ENCODE measurements around the gene MRPL40.

The MRPL40 gene

DNA sequence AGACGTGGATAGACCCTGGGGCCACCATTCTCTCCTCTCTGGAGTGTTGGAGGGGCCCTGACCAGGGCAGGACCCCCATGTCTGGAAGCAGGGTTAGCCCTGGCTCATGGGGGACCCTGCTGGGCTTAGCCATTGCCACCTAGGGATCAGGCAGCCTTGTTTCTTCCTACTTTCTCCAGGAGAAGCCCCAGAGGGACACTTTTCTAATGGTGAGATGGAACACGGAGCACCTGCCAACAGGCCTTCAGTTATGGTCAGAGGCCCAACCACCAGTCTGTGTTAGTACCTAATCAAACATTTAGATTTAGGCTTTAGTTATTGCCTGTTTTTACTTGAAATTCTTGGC is 17.1 kb downstream of the MRPL40 start:
- Histone ChIP-seq H3K4me3 (replicated peaks; ENCODE audit: insufficient read depth, low read length) (no peak overlapping the region), H3K27ac (replicated peaks) (no peak overlapping the region), H3K27me3 (ENCODE audit: insufficient read depth, poor library complexity, severe bottlenecking) (no peaks in the 10 kb centered on the region)
- TF ChIP-seq POLR2AphosphoS5 (IDR thresholded peaks at IDR 0.05; ENCODE audit: low read depth), result no peak
- no peak for DNase-seq (ENCODE audit: low read depth in 1 of 2, low spot score in 1 of 2)

DNA sequence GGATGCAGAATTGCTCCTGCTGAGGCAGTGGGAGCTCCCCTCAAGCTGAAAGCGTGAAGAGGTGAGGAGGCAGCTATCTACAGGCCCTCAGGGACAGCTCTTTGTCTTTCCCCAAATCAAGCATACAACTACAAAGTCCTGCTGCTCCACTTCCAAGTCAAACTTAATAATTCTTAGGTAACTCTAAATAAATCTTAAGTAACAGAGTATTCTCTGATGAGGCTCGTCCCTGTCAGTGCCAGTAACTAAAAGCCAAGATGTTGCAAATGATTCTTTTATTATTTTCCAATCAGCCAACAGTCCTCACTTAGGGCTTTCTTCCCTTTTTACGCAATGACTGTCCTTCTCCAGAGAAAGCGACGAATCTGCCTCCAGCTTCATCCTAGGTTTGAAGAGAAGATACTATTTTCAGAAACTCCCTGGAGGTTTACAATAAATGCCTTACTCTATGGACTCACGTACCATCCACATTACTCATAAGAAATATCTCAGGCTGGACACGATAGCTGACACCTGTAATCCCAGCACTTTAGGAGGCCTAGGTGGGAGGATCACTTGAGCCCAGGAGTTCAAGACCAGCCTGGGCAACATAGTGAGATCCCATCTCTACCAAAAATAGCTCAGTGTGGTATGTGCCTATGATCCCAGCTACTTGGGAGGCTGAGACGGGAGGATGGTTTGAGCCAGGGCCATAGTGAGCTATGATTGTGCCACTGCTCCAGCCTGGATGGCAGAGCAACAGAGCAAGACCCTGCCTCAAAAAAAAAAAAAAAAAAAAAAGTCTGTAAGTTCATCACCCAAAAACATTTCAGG is 18.2 kb downstream of the MRPL40 start:
- Histone ChIP-seq H3K27ac (replicated peaks) (no peak overlapping the region), H3K27me3 (ENCODE audit: insufficient read depth, poor library complexity, severe bottlenecking) (no peaks in the 10 kb centered on the region), H3K4me3 (replicated peaks; ENCODE audit: insufficient read depth, low read length) (no peak overlapping the region)
- no peak for DNase-seq (ENCODE audit: low read depth in 1 of 2, low spot score in 1 of 2)
- TF ChIP-seq SPI1 (IDR thresholded peaks at IDR 0.05; ENCODE audit: borderline replicate concordance, low read depth) (no peak), POLR2AphosphoS5 (IDR thresholded peaks at IDR 0.05; ENCODE audit: low read depth) (no peak), GABPA (IDR thresholded peaks at IDR 0.05; ENCODE audit: low read depth) (no peak)
- TF ChIP-seq, protein P1, sequence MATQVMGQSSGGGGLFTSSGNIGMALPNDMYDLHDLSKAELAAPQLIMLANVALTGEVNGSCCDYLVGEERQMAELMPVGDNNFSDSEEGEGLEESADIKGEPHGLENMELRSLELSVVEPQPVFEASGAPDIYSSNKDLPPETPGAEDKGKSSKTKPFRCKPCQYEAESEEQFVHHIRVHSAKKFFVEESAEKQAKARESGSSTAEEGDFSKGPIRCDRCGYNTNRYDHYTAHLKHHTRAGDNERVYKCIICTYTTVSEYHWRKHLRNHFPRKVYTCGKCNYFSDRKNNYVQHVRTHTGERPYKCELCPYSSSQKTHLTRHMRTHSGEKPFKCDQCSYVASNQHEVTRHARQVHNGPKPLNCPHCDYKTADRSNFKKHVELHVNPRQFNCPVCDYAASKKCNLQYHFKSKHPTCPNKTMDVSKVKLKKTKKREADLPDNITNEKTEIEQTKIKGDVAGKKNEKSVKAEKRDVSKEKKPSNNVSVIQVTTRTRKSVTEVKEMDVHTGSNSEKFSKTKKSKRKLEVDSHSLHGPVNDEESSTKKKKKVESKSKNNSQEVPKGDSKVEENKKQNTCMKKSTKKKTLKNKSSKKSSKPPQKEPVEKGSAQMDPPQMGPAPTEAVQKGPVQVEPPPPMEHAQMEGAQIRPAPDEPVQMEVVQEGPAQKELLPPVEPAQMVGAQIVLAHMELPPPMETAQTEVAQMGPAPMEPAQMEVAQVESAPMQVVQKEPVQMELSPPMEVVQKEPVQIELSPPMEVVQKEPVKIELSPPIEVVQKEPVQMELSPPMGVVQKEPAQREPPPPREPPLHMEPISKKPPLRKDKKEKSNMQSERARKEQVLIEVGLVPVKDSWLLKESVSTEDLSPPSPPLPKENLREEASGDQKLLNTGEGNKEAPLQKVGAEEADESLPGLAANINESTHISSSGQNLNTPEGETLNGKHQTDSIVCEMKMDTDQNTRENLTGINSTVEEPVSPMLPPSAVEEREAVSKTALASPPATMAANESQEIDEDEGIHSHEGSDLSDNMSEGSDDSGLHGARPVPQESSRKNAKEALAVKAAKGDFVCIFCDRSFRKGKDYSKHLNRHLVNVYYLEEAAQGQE (IDR thresholded peaks at IDR 0.05; ENCODE audit: insufficient replicate concordance, low read depth), result no peak
- TF ChIP-seq, protein P2, sequence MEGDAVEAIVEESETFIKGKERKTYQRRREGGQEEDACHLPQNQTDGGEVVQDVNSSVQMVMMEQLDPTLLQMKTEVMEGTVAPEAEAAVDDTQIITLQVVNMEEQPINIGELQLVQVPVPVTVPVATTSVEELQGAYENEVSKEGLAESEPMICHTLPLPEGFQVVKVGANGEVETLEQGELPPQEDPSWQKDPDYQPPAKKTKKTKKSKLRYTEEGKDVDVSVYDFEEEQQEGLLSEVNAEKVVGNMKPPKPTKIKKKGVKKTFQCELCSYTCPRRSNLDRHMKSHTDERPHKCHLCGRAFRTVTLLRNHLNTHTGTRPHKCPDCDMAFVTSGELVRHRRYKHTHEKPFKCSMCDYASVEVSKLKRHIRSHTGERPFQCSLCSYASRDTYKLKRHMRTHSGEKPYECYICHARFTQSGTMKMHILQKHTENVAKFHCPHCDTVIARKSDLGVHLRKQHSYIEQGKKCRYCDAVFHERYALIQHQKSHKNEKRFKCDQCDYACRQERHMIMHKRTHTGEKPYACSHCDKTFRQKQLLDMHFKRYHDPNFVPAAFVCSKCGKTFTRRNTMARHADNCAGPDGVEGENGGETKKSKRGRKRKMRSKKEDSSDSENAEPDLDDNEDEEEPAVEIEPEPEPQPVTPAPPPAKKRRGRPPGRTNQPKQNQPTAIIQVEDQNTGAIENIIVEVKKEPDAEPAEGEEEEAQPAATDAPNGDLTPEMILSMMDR (IDR thresholded peaks at IDR 0.05; ENCODE audit: insufficient read depth, low read length), result no peak

DNA sequence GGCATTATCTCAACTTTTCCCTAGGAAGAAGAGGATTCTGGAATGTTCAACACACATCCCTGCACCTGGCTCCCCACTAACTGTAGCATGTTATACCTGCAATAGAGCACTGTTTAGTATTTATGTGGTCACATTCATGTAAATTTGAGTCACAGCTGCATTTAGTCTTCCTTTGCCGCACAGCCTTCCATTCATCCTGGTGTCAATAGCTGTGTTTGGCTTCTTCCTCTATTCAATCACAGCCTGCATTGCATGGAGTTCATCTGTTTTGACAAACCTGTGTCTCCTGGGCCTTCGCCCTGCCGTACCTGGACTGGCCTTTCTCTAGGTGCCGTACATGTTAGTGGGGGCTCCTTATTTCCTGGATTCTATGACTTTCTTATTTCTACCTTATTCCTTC is 19.2 kb downstream of the MRPL40 start:
- DNase-seq (ENCODE audit: low read depth in 1 of 2, low spot score in 1 of 2), result no peak

More for the DNA sequence above, 19.2 kb downstream of the MRPL40 start:
- Histone ChIP-seq H3K27me3 (ENCODE audit: insufficient read depth, poor library complexity, severe bottlenecking) (no peaks in the 10 kb centered on the region), H3K4me3 (replicated peaks; ENCODE audit: insufficient read depth, low read length) (no peak overlapping the region), H3K27ac (replicated peaks) (no peak overlapping the region)
- TF ChIP-seq SPI1 (IDR thresholded peaks at IDR 0.05; ENCODE audit: borderline replicate concordance, low read depth), result no peak
- TF ChIP-seq, protein P2 (IDR thresholded peaks at IDR 0.05; ENCODE audit: insufficient read depth, low read length), result no peak
- TF ChIP-seq, protein P1 (IDR thresholded peaks at IDR 0.05; ENCODE audit: insufficient replicate concordance, low read depth), result no peak
- TF ChIP-seq POLR2AphosphoS5 (IDR thresholded peaks at IDR 0.05; ENCODE audit: low read depth), result no peak
- TF ChIP-seq GABPA (IDR thresholded peaks at IDR 0.05; ENCODE audit: low read depth), result no peak
